ENCODE results near the gene ANO1.

DNA sequence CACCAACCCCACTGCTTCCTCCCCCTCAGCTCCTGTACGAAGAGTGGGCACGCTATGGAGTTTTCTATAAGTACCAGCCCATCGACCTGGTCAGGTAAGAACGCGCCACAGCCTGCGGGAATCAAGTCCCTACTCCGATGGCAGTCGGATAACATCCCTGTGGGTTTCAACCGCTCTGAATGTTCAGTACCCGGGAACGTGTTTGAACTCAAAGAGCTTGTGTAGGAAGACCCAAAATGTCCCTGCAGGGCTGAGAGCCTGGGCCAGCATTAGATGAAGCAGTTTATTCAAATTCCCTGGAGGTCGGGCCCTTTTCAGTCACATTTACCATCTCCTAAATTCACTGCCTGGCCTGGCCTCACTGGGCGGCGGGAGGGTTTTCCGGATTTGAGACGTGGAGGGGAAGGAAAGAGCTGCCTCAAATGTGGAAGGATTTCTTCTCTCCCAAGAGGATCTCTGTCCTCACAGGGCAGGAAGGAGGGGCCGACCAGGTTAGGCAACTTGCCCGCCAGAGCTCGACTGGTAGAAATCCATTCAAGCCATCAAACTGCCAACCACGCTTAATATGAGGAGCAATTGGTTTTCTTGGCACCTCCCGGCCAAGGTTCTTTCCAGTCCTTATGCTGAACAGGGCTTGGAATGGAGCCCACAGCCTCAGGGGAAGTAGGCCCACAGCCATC, 46.3 kb downstream of the ANO1 start:
- TF ChIP-seq, protein P1, sequence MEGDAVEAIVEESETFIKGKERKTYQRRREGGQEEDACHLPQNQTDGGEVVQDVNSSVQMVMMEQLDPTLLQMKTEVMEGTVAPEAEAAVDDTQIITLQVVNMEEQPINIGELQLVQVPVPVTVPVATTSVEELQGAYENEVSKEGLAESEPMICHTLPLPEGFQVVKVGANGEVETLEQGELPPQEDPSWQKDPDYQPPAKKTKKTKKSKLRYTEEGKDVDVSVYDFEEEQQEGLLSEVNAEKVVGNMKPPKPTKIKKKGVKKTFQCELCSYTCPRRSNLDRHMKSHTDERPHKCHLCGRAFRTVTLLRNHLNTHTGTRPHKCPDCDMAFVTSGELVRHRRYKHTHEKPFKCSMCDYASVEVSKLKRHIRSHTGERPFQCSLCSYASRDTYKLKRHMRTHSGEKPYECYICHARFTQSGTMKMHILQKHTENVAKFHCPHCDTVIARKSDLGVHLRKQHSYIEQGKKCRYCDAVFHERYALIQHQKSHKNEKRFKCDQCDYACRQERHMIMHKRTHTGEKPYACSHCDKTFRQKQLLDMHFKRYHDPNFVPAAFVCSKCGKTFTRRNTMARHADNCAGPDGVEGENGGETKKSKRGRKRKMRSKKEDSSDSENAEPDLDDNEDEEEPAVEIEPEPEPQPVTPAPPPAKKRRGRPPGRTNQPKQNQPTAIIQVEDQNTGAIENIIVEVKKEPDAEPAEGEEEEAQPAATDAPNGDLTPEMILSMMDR (IDR thresholded peaks at IDR 0.05): no peak
- TF ChIP-seq POLR2AphosphoS5 (IDR thresholded peaks at IDR 0.05) (no peak), POLR2A (IDR thresholded peaks at IDR 0.05) (no peak)
